Brain pericyte (primary cell): ENCODE measurements around the gene GALC.

Source experiments
- DNase-seq: peaks from one replicate; pipeline ENCODE4 v3.0.0-alpha.2; 2012; ENCODE audit warnings: low read depth, low spot score

The GALC gene

DNA sequence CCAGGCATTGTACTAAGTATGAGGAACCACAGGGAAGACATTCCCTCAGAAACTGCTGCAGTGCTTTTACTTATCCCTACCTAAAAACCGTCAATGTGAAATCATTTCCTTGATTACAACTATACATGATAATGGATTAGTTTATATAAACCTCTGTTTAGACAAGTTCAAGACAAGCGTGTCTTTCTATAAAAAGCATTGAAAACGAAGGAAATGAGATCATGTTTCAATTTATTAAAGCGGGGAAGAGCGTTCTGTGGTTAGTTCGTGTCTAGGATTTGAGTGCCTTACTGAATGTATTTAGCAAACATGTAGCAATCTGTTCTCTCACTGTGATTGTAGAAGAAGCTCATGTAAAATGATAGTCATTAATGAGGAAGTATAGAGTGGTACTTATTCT is 37.5 kb downstream of the GALC start:
- DNase-seq: no peak

DNA sequence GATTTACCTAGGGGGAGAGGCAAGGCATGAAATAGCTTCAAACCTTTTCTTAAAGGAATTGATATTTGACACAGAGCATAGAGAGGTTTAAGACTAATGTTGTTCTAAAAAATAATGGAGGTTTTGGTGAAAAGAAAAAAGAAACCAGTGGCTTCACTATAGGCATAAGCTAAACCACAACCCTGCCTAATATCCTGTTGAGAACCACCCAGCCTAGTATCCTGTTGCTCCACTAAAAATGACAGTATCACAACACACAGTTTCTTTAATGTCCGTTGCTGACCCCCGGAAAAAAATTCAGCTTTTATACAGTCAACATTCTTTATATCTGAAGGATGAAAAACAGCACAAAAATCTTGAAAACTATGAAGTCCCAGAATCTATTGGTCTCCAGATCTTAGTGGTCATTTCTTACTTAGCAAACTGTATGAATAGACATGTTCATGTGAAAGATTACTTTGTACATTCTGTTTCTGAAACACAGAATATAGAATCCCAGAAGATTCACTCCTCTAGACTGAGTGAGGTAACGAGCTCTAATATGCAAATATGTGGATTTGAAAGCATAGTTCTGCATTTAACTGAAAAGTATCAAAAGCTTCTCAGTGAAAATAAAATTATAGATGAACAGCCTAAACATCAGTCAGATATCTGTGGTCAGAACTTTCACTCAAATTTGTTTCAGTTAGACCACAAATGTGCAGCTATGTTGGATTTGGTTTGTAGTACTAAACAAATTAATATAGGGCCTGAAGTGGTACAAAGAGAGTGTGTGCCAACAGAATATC is 40.5 kb downstream of the GALC start:
- DNase-seq: no peak

DNA sequence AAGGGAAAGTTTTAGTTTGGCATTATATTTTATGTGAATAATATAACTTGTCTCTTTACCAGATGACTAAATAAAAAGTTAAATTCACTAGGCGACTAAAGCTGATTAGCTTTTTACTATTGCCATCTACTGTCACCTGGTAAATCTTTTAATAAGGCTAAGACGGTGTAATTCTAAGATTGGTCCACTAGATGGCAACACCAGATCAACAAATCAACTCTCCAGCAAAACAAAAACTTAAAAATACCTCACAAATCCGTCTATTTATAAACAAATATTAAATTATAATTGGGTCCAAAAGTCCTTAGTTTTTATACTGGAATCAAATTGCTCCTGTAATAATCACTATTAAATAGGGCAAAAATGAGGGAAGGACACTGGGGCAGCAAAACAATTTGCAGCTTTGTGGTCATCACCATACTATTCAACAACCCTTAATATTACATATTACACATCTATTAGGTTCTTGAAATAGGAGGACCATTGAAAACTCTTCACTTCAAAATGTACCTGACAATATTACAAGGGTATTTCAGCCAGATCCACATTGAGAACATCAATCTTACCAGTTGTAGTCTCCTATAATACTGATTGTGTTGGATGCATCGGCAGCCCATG is 47.9 kb downstream of the GALC start:
- no peak for DNase-seq

DNA sequence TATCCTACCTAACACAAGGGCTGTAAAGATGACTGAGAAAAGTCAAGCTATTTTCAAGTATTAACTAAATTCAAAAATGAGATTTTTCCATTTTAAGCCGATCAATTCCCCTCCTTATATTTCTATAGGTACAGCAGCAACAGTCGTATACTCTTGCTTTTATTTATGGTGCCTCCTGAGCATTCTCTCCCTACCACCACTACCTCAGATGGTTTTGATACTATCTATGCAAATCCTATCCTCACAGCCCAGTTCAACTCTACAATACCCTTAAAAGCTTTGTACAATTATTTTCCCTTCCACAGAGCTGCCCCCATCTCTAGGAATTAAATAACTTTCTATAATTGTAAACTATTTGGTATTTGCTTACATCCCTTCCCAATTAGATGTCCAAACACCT is 52.1 kb downstream of the GALC start:
- DNase-seq: no peak

DNA sequence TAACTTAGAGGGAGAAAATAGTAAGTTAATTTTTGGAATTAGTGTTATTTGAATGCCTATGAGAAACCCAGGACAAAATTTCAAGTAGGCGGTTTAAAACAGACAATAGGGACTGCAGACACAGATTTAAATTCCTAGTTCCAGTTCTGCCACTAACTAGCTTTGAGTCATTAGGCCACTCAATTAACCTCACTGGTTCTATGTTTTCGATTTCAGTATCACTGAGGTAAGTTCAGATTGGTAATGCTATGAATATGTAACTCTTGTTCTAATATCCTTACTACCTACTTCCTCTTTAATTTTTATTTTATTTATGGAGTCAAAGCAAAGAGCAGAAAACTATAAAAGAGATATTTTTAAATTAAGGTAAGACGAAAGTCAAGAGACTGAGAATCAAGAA is 52.6 kb downstream of the GALC start:
- no peak for DNase-seq

DNA sequence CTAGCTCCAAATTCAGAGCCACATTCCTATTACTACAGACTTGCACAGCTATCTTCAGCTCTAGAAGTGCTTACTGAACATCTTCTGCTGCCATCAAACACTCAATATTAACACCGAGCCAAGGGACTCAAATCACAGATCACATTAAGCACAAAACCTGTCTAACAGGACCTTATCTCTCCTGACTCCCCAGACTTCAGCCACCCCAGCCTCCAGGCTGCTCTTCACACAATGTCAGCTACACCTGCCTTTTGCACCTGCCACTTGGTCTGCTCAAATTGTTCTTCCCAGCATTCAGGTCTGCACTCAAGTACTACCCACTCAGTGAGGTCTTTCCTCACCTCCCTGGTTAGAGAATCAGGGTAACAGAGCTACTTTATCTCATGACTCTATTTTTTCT is 57.1 kb downstream of the GALC start:
- DNase-seq: no peak

DNA sequence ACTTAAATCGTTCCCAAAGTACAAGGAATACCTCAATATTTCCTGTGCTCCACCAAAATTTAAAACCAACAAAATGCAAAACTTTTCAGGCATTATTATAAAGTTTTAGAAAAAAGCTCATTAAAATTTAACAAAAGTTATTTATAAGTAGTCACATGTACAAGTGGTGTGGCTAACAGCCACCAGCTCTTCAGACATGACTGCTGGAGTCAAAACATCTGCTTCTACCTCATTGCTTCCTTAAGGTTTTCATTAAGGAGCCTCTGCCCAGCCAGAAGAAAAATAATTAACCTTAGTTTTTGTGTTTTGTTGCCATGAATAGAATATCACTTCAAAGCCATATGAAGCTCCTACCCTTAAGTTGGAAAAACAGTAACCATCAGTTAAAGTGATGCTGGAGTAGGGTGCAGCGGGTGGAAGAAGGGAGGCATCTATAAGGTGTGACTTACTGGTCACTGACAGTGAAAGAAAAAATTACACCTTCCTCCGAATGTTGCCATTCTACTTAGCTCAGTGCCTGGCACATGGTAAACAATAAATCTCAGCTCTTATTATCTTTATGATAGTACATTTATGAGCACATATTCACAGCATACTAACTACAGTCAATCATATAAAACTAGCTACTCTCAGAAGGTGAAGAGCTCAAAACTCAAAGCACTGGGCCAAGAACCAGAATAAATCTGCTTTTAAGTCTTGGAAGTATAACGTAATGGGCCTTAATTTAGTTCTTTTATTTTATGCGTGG is 57.7 kb downstream of the GALC start:
- DNase-seq: no peak

DNA sequence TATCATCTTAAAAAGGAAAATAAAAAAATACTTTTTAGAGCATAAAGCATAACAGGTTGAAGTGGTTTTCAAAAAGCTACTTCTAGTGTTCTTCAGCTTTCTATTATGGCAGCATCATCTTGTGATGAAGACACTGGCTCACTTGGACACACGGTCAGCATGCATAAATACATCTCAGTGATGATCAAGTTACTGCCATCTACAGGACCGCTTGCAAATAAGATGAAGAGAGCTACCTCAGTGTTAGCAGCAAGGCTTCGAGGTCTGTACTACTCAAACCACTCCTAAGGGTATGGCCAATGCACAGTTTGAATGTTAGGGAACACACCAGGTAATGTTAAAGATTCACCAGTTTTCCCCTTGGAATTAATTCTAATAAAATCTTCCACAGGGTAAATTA is 58.8 kb downstream of the GALC start:
- DNase-seq: no peak

DNA sequence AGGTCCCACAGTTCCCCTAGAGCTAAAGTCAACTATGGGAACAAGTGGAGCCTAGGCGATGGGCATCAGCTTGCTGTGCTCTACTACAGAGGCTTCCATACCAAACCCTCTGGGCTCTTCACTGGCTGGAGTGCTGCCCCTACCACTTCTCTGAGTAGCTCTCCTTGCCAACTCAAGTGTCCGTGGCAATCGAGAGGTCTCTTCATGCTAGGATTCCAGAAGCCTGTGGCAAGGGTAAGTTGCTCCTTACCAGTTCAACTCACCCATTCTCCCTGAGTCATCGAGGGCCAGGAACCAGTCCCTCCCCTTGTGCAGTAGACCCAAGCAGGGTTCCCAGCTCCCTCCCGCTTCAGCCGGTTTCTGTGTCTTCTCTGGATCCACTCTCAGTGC is 76.1 kb downstream of the GALC start:
- DNase-seq: no peak

DNA sequence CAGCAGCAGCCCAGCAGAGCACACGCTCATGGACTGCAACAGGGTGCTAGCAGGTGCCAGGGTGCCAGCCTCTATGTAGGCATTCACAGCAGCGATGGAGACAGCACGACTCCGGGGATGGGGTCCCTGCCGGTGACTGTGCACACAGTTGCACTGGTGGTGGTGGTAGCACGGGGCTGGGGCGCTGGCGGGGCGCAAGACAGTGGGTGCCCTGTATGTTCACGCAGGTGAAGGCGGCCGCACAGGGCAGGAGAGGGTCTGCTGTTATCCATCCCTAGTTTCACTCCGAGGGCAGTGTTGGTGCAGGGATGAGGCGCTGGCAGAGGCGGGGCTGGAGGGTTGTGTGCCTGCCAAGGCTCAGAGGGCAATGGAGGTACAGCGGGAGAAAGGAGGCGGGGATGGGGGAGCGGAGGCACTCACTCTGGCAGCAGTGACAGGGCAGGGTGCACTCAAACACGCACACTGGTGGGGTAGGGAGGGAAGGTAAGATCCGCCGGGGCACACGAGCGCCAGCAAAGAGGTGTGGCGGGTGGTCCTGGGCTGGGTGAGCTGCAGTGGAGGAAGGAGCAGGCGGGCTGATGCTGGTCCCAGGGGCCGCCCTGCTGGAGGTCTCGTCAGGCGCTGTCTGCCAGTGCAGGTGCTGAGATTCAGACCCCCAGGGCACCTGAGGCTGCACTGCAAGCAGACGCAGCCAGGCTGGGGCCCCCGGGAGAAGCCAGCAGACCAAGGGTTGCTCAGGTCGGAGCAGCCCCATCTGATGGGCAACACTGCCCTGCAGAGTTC is 76.7 kb downstream of the GALC start:
- DNase-seq: no peak

DNA sequence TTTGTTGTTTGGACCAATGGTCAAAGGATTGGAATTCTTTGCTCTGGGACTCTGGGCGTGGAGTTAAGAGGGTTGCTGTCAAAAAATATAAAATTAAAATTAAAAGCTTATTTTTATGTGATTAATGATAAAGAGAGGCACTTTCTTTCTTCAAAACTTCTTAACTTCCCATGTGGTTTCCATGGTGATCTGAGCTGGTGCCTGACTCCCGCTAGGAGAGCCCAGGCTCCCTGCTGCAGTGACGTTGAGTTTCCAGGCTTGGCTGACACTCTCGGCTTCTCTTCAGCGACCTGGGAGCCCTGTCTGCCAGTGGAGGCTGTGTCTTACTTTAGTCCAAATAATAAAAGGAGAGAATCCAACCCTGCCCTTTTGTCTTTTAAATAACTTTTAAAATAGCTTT is 84.4 kb downstream of the GALC start:
- no peak for DNase-seq

DNA sequence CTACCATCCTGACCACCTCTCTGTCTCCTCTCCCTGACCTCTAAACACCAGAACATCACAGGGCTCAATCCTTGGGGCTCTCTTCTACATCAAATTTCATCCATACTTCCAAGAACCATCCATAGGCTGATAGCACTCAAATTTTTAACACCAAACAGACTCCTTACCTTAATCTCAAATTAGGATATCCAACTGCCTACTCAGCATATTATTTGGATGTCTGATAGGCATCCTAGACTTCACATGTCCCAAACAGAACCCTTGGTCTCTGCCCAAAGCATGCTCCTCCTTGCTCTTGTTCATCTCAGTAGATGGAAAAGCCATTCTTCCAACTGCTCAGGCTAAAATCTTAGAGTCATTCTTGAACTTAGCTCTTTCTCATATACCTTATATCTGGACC is 91.3 kb downstream of the GALC start:
- DNase-seq: no peak

DNA sequence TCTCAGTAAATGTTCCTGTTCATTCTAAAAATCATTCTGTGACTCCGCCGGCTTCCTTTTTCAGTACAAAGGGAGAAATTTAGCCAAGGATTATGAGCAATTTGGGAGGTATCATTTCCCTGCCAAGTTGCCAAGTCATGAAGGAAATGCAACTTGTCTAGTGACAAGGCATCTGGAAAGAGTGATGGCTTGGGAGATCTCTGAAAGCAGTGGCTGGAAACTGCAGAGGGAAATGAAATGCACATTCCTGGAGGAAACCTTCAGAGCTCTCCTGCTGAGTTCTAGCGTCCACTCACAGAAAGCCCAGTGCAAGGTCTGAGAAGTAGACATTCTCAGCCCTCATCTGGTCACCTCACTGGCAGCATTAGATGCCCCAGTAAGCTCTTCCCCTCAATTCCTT is 91.7 kb downstream of the GALC start:
- no peak for DNase-seq

DNA sequence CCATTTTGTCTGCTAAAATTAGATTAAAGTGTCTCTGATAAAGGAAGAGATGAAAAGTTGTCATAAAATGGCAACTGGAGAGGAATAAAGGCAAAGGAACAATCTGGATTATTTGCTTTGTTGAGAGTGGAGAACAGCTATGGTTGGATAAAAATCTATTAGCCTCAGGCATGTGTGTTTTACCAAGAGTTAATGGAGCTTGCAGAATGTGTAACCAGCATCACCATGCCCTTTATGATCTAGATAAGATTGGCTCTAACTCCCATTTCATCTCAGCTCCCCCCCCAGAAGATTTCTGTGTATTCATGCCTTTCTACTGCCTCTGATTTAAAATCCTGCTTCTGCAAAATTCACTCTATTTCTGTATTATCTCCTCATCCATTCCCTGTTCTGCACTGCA is 93.8 kb downstream of the GALC start:
- DNase-seq: no peak

DNA sequence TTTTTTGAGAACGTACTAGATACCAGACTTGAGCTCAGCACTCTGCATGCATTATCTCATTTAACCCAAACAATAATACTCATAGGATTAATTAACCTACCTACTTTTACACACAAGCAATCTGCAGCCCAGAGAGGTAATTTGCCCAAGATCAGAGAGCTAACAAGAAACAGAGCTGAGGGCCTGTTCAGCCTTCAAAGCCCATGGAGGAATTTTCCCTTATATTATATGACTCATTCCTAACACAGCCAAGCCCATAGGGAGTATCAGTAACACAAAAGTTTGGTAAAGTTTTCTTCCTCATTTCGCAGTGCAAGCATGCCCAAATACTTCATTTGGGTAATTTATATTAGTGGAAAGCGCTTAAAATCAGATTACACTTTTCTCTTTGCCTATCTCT is 94.7 kb downstream of the GALC start:
- no peak for DNase-seq

DNA sequence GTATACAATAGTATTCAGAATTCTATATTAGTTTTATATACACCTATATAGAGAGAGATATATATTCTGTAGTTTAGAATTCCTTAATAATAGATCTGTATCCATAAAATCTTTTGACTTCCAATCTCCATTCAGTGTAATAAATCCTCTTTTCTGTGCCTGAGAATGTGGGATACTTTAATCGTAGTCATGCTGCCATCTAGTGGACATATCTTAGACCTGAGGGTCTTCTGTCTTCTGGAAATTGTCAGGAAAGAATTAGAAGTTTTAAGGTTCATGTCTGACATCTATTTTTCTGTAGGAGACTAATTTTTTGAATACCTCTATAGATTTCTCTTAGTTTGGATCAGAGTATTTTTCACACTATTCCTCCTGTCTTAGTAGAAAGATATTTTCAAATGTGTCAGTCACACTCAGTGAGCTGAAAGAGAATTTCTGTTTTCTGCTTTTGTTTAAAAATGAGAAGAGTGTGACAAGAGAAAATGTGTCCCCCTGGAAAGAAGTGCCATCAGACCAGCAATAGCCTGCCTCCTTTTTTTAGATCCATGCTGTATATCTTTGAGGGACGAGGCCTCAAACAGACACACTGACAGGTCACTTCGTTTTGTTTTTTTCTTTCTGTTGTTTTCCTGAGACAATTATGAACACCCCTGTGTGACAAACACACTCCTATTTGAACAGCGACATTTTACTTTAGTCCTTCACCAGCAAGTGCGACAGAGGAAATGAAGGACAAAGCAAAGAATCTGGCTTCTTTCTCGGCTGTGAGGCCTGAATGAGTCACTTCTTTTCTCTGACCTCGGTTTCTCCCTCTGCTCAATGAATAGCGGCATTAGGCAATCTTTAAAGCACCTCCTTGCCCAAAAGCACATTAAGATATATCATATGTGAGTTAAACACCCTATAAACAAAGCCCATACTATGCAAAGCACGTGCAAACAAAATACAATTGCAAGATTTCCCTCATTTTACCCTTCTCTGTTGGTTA is 96.3 kb downstream of the GALC start:
- DNase-seq: no peak

DNA sequence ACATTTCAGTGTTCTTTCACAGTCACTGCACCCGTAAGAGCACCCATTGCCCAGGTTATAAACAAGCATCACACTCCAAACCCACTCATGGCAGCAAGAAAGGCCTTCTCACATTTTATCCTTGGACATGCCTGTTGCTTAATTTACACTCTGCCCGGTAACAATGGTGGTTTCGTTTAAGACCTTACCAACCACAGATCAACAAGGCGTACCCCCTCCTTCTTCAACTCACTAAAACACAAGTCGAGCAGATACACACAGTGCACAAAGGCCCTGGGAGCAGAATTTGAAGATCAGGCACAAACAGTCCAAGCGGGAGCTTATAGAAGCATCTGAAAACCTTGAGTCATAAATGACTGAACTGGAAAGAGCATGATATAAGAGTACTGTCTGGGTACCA is 98.1 kb downstream of the GALC start:
- no peak for DNase-seq

DNA sequence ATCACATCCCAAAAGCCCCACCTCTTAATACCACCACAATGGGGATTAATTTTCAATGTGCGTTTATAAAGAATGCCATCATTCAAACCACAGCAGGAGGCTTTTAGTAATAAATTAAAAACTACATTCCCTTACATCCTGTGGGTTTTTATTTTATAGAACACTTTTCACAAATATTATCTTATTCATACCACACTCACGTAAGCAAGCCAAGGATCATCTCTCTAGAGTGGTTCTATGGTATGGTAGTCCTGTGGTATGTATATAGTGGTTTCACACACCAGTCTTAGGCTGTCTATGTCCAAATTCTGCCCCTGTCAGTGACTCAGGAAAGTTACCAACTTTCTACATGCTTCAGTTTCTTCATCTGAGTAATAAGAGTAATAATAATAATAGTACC is 100.2 kb downstream of the GALC start:
- DNase-seq: no peak

DNA sequence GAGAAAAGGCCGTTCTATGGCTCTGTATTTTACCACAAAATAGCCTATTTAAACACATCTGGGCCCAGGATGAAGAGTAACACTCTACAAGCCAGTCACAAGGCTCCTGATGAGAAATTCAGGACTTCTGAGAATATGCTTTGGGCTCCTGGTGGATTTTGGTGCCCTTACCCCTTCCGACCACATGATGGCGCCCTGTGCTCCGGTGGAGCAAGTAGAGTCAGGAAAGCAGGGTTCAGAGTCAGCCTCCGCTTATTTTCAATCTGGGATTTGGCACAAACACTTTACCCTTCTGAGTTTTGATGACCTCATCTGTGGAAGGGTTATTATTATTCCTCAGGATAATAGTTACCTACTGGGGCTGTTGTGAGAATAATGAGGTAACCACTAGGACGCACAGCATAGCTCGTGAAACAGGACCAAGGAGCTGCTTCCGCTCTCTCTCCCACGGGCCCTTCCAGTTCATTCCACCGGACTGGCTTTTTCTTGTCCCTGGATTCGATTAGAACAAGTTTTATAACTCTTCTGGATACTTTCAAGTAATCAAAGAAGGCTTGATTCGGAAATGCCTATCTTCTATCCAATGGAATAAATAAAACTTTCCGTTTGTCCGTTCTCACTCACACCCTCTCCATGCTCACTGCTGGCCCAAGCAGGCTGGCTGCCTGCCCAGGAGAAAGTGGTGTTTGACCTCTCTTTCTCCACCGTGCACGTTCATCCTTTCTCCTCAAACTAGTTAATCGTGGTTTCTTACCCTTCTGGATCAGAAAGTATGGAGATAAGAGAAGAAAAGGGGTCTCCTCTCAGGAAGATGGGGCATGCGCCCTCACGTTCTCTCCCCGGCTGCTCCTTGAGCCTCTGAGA is 104.6 kb downstream of the GALC start:
- no peak for DNase-seq

DNA sequence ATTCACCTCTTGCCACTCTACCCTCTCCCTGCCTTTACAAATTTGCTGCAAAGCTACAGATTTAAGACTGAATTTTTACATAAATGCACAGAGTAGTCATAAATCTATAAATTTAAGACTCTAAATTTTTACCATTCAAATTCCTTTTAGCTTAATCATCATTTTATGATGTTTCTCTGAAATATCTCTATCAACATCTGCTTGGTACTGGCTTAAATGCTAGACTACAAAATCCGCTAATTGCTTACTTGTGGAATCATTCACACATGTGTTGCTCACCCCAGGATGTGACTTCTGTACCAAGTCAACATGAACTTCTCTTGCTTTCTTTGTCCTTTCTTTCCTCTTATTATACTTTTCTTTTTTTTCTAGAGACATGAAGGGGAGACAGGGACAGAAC is 109.2 kb downstream of the GALC start:
- no peak for DNase-seq
